ENCODE results near the gene AKR1D1. TPM values are rescaled to one million over a fixed set of nuclear protein-coding genes. Genes with fewer than 3 reads are reported as not detected.

Gene AKR1D1
- total RNA-seq, 1 experiment from 2014 or later, result not detected

DNA sequence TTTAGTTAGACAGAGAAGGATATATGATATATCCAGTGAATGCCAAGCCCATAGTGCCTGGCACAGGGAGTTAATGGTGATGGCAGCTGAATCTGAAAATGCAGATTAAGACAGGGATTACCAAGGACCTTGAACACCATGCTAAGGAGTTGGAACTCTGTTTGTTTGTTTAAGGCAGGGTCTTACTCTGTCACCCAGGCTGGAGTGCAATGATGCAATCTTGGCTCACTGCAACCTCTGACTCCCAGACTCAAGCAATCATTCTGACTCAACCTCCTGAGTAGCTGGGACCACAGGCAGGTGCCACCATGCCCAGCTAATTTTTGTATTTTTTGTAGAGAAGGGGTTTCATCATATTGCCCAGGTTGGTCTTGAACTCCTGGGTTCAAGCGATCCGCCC is 1.6 kb downstream of the AKR1D1 start:
- Histone ChIP-seq H3K27me3 (ENCODE audit: control insufficient read depth, insufficient read depth, low read length) (no peaks in the 10 kb centered on the region), H3K4me3 (ENCODE audit: low read depth in 2 of 2, low read length in 2 of 2) (no peak overlapping the region), H3K27ac (ENCODE audit: low read length) (no peak overlapping the region), H3K4me1 (ENCODE audit: control insufficient read depth, insufficient read depth, low read length) (no peaks in the 10 kb centered on the region), H3K36me3 (ENCODE audit: control insufficient read depth, insufficient read depth, low read length) (no peaks in the 10 kb centered on the region), H3K9me3 (ENCODE audit: control insufficient read depth, insufficient read depth, low read depth, low read length) (no peaks in the 10 kb centered on the region)
- DNase-seq (ENCODE audit: low read depth, low spot score), result no peak
- ChIA-PET CTCF (no interaction called here), POLR2A (no interaction called here)
- BruUV-seq (replicated peaks), result no TSS peak
- no peak for ATAC-seq
- TF ChIP-seq TCF7L2 (IDR thresholded peaks at IDR 0.05; ENCODE audit: low read depth, low read length) (no peak), SIN3A (IDR thresholded peaks at IDR 0.05; ENCODE audit: borderline replicate concordance, insufficient read depth, low read depth, low read length) (no peak), POLR2AphosphoS5 (IDR thresholded peaks at IDR 0.05; ENCODE audit: low read depth, low read length) (no peak)
- TF ChIP-seq, protein P1, sequence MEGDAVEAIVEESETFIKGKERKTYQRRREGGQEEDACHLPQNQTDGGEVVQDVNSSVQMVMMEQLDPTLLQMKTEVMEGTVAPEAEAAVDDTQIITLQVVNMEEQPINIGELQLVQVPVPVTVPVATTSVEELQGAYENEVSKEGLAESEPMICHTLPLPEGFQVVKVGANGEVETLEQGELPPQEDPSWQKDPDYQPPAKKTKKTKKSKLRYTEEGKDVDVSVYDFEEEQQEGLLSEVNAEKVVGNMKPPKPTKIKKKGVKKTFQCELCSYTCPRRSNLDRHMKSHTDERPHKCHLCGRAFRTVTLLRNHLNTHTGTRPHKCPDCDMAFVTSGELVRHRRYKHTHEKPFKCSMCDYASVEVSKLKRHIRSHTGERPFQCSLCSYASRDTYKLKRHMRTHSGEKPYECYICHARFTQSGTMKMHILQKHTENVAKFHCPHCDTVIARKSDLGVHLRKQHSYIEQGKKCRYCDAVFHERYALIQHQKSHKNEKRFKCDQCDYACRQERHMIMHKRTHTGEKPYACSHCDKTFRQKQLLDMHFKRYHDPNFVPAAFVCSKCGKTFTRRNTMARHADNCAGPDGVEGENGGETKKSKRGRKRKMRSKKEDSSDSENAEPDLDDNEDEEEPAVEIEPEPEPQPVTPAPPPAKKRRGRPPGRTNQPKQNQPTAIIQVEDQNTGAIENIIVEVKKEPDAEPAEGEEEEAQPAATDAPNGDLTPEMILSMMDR (IDR thresholded peaks at IDR 0.05), result no peak
- TF ChIP-seq, protein P2, sequence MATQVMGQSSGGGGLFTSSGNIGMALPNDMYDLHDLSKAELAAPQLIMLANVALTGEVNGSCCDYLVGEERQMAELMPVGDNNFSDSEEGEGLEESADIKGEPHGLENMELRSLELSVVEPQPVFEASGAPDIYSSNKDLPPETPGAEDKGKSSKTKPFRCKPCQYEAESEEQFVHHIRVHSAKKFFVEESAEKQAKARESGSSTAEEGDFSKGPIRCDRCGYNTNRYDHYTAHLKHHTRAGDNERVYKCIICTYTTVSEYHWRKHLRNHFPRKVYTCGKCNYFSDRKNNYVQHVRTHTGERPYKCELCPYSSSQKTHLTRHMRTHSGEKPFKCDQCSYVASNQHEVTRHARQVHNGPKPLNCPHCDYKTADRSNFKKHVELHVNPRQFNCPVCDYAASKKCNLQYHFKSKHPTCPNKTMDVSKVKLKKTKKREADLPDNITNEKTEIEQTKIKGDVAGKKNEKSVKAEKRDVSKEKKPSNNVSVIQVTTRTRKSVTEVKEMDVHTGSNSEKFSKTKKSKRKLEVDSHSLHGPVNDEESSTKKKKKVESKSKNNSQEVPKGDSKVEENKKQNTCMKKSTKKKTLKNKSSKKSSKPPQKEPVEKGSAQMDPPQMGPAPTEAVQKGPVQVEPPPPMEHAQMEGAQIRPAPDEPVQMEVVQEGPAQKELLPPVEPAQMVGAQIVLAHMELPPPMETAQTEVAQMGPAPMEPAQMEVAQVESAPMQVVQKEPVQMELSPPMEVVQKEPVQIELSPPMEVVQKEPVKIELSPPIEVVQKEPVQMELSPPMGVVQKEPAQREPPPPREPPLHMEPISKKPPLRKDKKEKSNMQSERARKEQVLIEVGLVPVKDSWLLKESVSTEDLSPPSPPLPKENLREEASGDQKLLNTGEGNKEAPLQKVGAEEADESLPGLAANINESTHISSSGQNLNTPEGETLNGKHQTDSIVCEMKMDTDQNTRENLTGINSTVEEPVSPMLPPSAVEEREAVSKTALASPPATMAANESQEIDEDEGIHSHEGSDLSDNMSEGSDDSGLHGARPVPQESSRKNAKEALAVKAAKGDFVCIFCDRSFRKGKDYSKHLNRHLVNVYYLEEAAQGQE (IDR thresholded peaks at IDR 0.05; ENCODE audit: insufficient read depth in 1 of 2, low read depth in 2 of 2, low read length in 1 of 2), result no peak
- in situ Hi-C loops (cut with HindIII; ENCODE audit: low pct_unique_long_range_greater_than_20kb, low sequenced_read_pairs), result no loop called here
- intact Hi-C loops (cut with micrococcal nuclease; ENCODE audit: unreplicated experiment), result no loop called here

DNA sequence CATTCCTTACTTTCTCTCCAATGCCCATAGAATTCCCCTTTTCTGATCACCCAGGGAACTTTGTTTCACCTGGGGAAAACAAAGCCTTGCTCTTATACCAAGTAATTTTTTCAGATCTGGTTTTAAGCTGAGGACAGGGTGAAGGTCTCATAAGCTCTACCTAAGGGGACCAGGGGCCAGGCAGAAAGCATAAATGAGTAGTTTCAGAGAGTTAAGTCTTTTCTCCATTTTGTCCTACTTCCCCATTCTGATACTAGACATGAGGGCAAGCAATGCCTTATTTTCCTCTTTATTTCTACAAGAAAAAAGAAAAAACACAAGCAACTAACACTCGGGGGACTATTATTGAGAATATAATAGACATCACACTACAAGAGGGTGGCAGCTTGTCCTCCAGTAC is 2.9 kb downstream of the AKR1D1 start:
- TF ChIP-seq SIN3A (IDR thresholded peaks at IDR 0.05; ENCODE audit: borderline replicate concordance, insufficient read depth, low read depth, low read length), result no peak
- TF ChIP-seq TCF7L2 (IDR thresholded peaks at IDR 0.05; ENCODE audit: low read depth, low read length), result no peak
- TF ChIP-seq, protein P1 (IDR thresholded peaks at IDR 0.05), result no peak
- no peak for TF ChIP-seq POLR2AphosphoS5 (IDR thresholded peaks at IDR 0.05; ENCODE audit: low read depth, low read length)
- TF ChIP-seq, protein P2 (IDR thresholded peaks at IDR 0.05; ENCODE audit: insufficient read depth in 1 of 2, low read depth in 2 of 2, low read length in 1 of 2), result no peak
- Histone ChIP-seq H3K27ac (ENCODE audit: low read length) (no peak overlapping the region), H3K9me3 (ENCODE audit: control insufficient read depth, insufficient read depth, low read depth, low read length) (no peaks in the 10 kb centered on the region), H3K27me3 (ENCODE audit: control insufficient read depth, insufficient read depth, low read length) (no peaks in the 10 kb centered on the region), H3K4me3 (ENCODE audit: low read depth in 2 of 2, low read length in 2 of 2) (no peak overlapping the region), H3K36me3 (ENCODE audit: control insufficient read depth, insufficient read depth, low read length) (no peaks in the 10 kb centered on the region), H3K4me1 (ENCODE audit: control insufficient read depth, insufficient read depth, low read length) (no peaks in the 10 kb centered on the region)
- POLR2A ChIA-PET, result no interaction called here
- intact Hi-C loops (cut with micrococcal nuclease; ENCODE audit: unreplicated experiment) (no loop called here), in situ Hi-C loops (cut with HindIII; ENCODE audit: low pct_unique_long_range_greater_than_20kb, low sequenced_read_pairs) (no loop called here)
- no peak for DNase-seq (ENCODE audit: low read depth, low spot score)
- ATAC-seq, result no peak
- CTCF ChIA-PET, result no interaction called here
- BruUV-seq (replicated peaks), result no TSS peak
